Suprapubic skin (tissue), 3 donors: ENCODE results near the gene RCL1.

ENCODE experiments used
- EP300 ChIP-seq: sonication (generic); formaldehyde crosslinking; IDR thresholded peaks from one replicate; pipeline ENCODE4 v1.6.1; 2017; ENCODE audit warnings: antibody characterized with exemption
- TF ChIP-seq, protein P1 (sequence below), 2 donors: fragments of 200-600 bp in 1 of 2; fragments of 450-650 bp in 1 of 2; sonication (generic) in 1 of 2; IDR thresholded peaks; one replicate each; pipeline ENCODE4 v1.5.1; 2016 to 2019; ENCODE audit warnings: antibody characterized with exemption in 2 of 2, mild to moderate bottlenecking in 1 of 2, moderate library complexity in 1 of 2

DNA sequence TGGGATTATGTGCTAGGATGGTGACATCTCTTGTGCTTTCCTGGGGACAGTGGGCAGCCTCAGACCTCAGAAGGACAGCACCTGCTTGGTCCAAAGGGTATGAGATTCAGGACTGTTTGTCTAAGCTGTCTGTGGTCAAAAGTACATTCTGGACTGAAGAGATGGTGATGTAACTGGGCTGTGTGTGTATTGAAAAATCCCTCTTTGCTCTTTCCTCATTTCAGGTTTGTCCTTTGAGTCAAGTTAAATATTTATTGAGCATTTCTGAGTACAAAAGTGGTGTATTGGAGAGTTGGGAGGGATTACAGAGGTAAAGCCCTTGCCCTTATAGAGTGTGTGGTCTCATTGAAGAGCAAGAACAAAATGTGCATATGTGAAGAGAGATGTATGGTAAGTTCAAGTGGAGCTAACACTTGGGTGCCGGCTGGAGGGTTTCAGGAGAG, 46.7 kb downstream of the RCL1 start:
- TF ChIP-seq, protein P1, sequence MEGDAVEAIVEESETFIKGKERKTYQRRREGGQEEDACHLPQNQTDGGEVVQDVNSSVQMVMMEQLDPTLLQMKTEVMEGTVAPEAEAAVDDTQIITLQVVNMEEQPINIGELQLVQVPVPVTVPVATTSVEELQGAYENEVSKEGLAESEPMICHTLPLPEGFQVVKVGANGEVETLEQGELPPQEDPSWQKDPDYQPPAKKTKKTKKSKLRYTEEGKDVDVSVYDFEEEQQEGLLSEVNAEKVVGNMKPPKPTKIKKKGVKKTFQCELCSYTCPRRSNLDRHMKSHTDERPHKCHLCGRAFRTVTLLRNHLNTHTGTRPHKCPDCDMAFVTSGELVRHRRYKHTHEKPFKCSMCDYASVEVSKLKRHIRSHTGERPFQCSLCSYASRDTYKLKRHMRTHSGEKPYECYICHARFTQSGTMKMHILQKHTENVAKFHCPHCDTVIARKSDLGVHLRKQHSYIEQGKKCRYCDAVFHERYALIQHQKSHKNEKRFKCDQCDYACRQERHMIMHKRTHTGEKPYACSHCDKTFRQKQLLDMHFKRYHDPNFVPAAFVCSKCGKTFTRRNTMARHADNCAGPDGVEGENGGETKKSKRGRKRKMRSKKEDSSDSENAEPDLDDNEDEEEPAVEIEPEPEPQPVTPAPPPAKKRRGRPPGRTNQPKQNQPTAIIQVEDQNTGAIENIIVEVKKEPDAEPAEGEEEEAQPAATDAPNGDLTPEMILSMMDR (IDR thresholded peaks at IDR 0.05) = no peak
- TF ChIP-seq EP300 = no peak
